ENCODE data around the gene TMSB15B. TPM values are rescaled to one million over a fixed set of nuclear protein-coding genes. Genes with fewer than 3 reads are reported as not detected.

TMSB15B gene
- 2.0 and 5.5 TPM in 2 replicates for total RNA-seq

GRCh38 chrX:103962411-103963278, at the start of gene TMSB15B:
Gene TMSB15B (plus strand): TSS chrX:103962627.

GRCh38 chrX:104013606-104014005, 51.2 kb downstream of the TMSB15B start, which contains the start of gene H2BW1:
Gene H2BW1 (minus strand): TSS chrX:104013708. CDS start chrX:104013576, 132 bp downstream.

Other genes starting within 250 kb of the TMSB15B start
- gene PLP1, start 185.8 kb upstream of the TMSB15B start, total RNA-seq, result not detected in 2 replicates
- 0.28 and 0.54 TPM in 2 replicates for gene RAB9B, start 130.4 kb upstream of the TMSB15B start, total RNA-seq
- gene H2BW1, start 51.1 kb downstream of the TMSB15B start, total RNA-seq, result not detected in 2 replicates
- gene H2BW2, start 77.3 kb downstream of the TMSB15B start, total RNA-seq, result not detected in 2 replicates
- gene TMSB15C, start 113.6 kb downstream of the TMSB15B start, total RNA-seq, result 3.6 and 5.3 TPM in 2 replicates
- gene ZCCHC18, start 149.9 kb downstream of the TMSB15B start, total RNA-seq, result 1.6 and 1.8 TPM in 2 replicates
- gene SLC25A53, start 194.4 kb downstream of the TMSB15B start, total RNA-seq, result 12.0 and 12.5 TPM in 2 replicates
- 26.5 and 28.7 TPM in 2 replicates for gene FAM199X, start 203.8 kb downstream of the TMSB15B start, total RNA-seq